EH (cell line): ENCODE results near the gene RPL23.

ENCODE experiments used
- DNase-seq: peaks from one replicate; pipeline ENCODE4 v3.0.0-alpha.2; 2015; ENCODE audit warnings: low read depth

RPL23 gene

GRCh38 chr17:38883592-38884526, 30.3 kb upstream of the RPL23 start:
- DNase-seq = no peak

- no peak for DNase-seq
Measured at GRCh38 chr17:38882870-38883269, 29.3 kb upstream of the RPL23 start.

GRCh38 chr17:38881600-38882191, 28.2 kb upstream of the RPL23 start:
- DNase-seq = peak; percentile 42

- DNase-seq = peak; percentile 95
Measured at GRCh38 chr17:38879878-38880665, 26.6 kb upstream of the RPL23 start.

- no peak for DNase-seq
Measured at GRCh38 chr17:38877130-38877851, 23.8 kb upstream of the RPL23 start.

- peak; percentile 78 for DNase-seq
Measured at GRCh38 chr17:38875477-38876075, 22.1 kb upstream of the RPL23 start.

GRCh38 chr17:38874505-38875400, 21.2 kb upstream of the RPL23 start:
- DNase-seq = peak; percentile 52

- DNase-seq = no peak
Measured at GRCh38 chr17:38873640-38874380, 20.3 kb upstream of the RPL23 start.

- no peak for DNase-seq
Measured at GRCh38 chr17:38872671-38873385, 19.3 kb upstream of the RPL23 start.

- DNase-seq = no peak
Measured at GRCh38 chr17:38872027-38872511, 18.5 kb upstream of the RPL23 start.

GRCh38 chr17:38871247-38872015, 17.9 kb upstream of the RPL23 start:
- DNase-seq = peak; percentile 84

GRCh38 chr17:38870259-38871165, 17.0 kb upstream of the RPL23 start:
- peak; percentile 73 for DNase-seq

GRCh38 chr17:38869526-38870258, 16.2 kb upstream of the RPL23 start, which contains the start of gene LASP1:
LASP1 (plus strand) TSS chr17:38870058; CDS start chr17:38870190, 132 bp downstream.
- DNase-seq = peak; percentile 92

- DNase-seq = peak; percentile 92
Measured at GRCh38 chr17:38868817-38869525, 15.4 kb upstream of the RPL23 start.
